Measurements from ENCODE around the gene SSH3.

- no peak for TF ChIP-seq POLR2AphosphoS5 (IDR thresholded peaks at IDR 0.05)
- TF ChIP-seq EZH2 (IDR thresholded peaks at IDR 0.05; ENCODE audit: borderline replicate concordance, insufficient read depth, low read length, poor library complexity, severe bottlenecking) = no peak
- TF ChIP-seq CTCF (IDR thresholded peaks at IDR 0.05; ENCODE audit: poor library complexity, severe bottlenecking) = no peak
- TF ChIP-seq MXI1 (conservative IDR thresholded peaks at IDR 0.05; ENCODE audit: poor library complexity, severe bottlenecking) = no peak
- TF ChIP-seq, protein P1, sequence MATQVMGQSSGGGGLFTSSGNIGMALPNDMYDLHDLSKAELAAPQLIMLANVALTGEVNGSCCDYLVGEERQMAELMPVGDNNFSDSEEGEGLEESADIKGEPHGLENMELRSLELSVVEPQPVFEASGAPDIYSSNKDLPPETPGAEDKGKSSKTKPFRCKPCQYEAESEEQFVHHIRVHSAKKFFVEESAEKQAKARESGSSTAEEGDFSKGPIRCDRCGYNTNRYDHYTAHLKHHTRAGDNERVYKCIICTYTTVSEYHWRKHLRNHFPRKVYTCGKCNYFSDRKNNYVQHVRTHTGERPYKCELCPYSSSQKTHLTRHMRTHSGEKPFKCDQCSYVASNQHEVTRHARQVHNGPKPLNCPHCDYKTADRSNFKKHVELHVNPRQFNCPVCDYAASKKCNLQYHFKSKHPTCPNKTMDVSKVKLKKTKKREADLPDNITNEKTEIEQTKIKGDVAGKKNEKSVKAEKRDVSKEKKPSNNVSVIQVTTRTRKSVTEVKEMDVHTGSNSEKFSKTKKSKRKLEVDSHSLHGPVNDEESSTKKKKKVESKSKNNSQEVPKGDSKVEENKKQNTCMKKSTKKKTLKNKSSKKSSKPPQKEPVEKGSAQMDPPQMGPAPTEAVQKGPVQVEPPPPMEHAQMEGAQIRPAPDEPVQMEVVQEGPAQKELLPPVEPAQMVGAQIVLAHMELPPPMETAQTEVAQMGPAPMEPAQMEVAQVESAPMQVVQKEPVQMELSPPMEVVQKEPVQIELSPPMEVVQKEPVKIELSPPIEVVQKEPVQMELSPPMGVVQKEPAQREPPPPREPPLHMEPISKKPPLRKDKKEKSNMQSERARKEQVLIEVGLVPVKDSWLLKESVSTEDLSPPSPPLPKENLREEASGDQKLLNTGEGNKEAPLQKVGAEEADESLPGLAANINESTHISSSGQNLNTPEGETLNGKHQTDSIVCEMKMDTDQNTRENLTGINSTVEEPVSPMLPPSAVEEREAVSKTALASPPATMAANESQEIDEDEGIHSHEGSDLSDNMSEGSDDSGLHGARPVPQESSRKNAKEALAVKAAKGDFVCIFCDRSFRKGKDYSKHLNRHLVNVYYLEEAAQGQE (IDR thresholded peaks at IDR 0.05; ENCODE audit: borderline replicate concordance) = no peak
- TF ChIP-seq TAF1 (IDR thresholded peaks at IDR 0.05; ENCODE audit: low read depth) = no peak
- no peak for TF ChIP-seq SMC3 (conservative IDR thresholded peaks at IDR 0.05; ENCODE audit: poor library complexity)
- no peak for TF ChIP-seq EP300 (conservative IDR thresholded peaks at IDR 0.05; ENCODE audit: poor library complexity, severe bottlenecking)
These were observed 17.5 kb upstream of the SSH3 start for GRCh38 chr11:67285541-67286498.

Data from neural cell (in vitro differentiated cells).